IPS-11a (cell line): ENCODE data around the gene NRIP3.
"Not testable (repeated sequence)": the region's sequence is repeated elsewhere in the genome, so short reads cannot be mapped to it uniquely, and the experiment has no call there.

Experiments used
- H3K4me3 ChIP-seq: one replicate; pipeline ENCODE4 v1.5.1; 2013; ENCODE audit warnings: low read depth, low read length, control low read depth

Gene NRIP3

GRCh38 chr11:8973121-8973520 lies 30.7 kb downstream of the NRIP3 start:
- H3K4me3 ChIP-seq: no peak overlapping the region

- H3K4me3 ChIP-seq: no peak overlapping the region
These were observed 31.9 kb downstream of the NRIP3 start for GRCh38 chr11:8971924-8972316.

GRCh38 chr11:8971196-8971923 lies 32.4 kb downstream of the NRIP3 start:
- H3K4me3 ChIP-seq: no peak overlapping the region

GRCh38 chr11:8967184-8967583 lies 36.6 kb downstream of the NRIP3 start:
- H3K4me3 ChIP-seq: no peak overlapping the region

GRCh38 chr11:8964324-8965320 lies 39.2 kb downstream of the NRIP3 start, which contains the start of gene TMEM9B:
TMEM9B (minus strand) TSS chr11:8964442; CDS start chr11:8964313, 129 bp downstream.
- peak within 1 kb of the TSS; percentile 94 for H3K4me3 ChIP-seq

GRCh38 chr11:8963569-8964323 lies 40.1 kb downstream of the NRIP3 start:
- peak overlapping the region; percentile 94 for H3K4me3 ChIP-seq

GRCh38 chr11:8962841-8963240 lies 41.0 kb downstream of the NRIP3 start:
- no peak overlapping the region for H3K4me3 ChIP-seq

GRCh38 chr11:8961401-8961800 lies 42.4 kb downstream of the NRIP3 start:
- no peak overlapping the region for H3K4me3 ChIP-seq

- no peak overlapping the region for H3K4me3 ChIP-seq
These were observed 44.1 kb downstream of the NRIP3 start for GRCh38 chr11:8959546-8960166.

GRCh38 chr11:8956860-8957259 lies 46.9 kb downstream of the NRIP3 start:
- no peak overlapping the region for H3K4me3 ChIP-seq

GRCh38 chr11:8948886-8949285 lies 54.9 kb downstream of the NRIP3 start:
- no peak overlapping the region for H3K4me3 ChIP-seq

GRCh38 chr11:8947230-8947943 lies 56.4 kb downstream of the NRIP3 start:
- H3K4me3 ChIP-seq: no peak overlapping the region

GRCh38 chr11:8942518-8943066 lies 61.2 kb downstream of the NRIP3 start, which contains the start of gene ASCL3:
ASCL3 (minus strand) TSS chr11:8943016; CDS start chr11:8938161, 4,855 bp downstream.
- H3K4me3 ChIP-seq: no peak within 1 kb of the TSS

- no peak overlapping the region for H3K4me3 ChIP-seq
These were observed 62.3 kb downstream of the NRIP3 start for GRCh38 chr11:8941341-8942103.

- H3K4me3 ChIP-seq: no peak overlapping the region
These were observed 66.1 kb downstream of the NRIP3 start for GRCh38 chr11:8937659-8938058.

- H3K4me3 ChIP-seq: no peak overlapping the region
These were observed 66.6 kb downstream of the NRIP3 start for GRCh38 chr11:8937159-8937558.

GRCh38 chr11:8935789-8936188 lies 68.0 kb downstream of the NRIP3 start:
- H3K4me3 ChIP-seq: not testable (repeated sequence)

GRCh38 chr11:8934742-8935488 lies 68.9 kb downstream of the NRIP3 start:
- H3K4me3 ChIP-seq: no peak overlapping the region
